Endometrial microvascular endothelial cells (primary cell): ENCODE measurements around the gene ZNF709. TPM values are rescaled to one million over a fixed set of nuclear protein-coding genes. Genes with fewer than 3 reads are reported as not detected.
"Not testable (repeated sequence)": the region's sequence is repeated elsewhere in the genome, so short reads cannot be mapped to it uniquely, and the experiment has no call there.

Source experiments
- in situ Hi-C: cut with HindIII; loops from 2 replicates; pipeline ENCODE4 v1.10.0; 2017; ENCODE audit warnings: low sequenced_read_pairs, low pct_unique_long_range_greater_than_20kb; ENCODE audit errors: inconsistent ontology term
- total RNA-seq: library from RNA; depleted of rRNA; stranded (reverse); fragments of >200 nt; gene quantifications from one replicate; pipeline ENCODE4 v1.2.3, GENCODE V29; 2015; ENCODE audit errors: inconsistent ontology term

Gene ZNF709
- total RNA-seq, 1 donor from 2014 or later = 2.6 TPM

- in situ Hi-C loops = no loop called here
These were observed 19.8 kb downstream of the ZNF709 start for GRCh38 chr19:12464769-12465168.

DNA sequence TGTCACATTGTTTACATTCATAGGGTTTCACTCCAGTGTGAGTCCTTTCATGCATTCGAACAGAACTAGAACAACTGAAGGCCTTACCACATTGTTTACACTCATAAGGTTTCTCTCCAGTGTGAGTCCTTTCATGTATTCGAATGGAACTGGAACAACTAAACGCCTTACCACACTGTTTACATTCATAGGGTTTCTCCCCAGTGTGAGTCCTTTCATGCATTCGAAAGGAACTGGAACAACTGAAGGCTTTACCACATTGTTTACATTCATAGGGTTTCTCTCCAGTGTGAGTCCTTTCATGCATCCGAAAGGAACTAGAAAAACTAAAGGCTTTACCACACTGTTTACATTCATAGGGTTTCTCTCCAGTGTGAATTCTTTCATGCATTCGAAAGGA lies 20.5 kb downstream of the ZNF709 start:
- in situ Hi-C loops = not testable (repeated sequence)

DNA sequence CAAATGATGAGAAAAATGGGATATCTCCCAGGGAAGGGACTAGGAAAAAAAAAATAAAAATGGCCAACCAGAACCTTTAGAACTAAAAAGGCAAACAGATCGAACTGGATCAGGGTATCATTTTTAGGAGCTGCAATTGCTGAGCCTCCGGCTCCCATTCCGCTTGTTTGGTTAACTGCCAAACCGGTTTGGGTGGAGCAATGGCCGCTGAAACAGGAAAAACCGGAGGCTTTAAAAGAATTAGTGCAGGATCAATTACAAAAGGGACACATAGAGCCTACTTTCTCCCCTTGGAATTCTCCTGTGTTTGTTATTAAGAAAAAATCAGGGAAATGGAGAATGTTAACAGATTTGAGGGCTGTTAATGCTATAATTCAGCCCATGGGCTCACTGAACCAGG lies 31.1 kb downstream of the ZNF709 start:
- in situ Hi-C loops = no loop called here

DNA sequence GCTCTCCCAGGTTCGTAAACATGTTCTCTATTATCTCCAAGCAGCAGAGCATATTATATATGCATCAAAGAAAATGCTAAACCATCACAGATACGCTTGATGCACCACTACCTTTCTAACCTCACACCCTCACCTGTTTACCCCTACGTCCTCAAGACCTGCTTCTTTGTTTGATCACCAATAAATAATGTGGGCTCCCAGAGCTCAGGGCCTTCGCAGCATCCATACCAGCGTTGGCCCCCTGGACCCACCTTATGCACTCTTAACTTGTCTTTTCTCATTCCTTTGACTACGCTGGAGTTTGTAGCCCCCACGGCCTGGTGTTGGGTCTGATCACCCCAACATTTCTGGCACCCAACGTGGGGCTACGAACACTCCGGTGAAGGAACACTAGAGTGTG lies 33.8 kb downstream of the ZNF709 start:
- in situ Hi-C loops = no loop called here

- in situ Hi-C loops = no loop called here
These were observed 35.8 kb downstream of the ZNF709 start for GRCh38 chr19:12448808-12449207.

GRCh38 chr19:12440541-12441316 lies 43.9 kb downstream of the ZNF709 start, which contains the start of gene ZNF443:
Gene ZNF443 (minus strand): TSS chr19:12441021. CDS start chr19:12440914, 107 bp downstream.
- in situ Hi-C loops = no loop called here

GRCh38 chr19:12439686-12440540 lies 44.7 kb downstream of the ZNF709 start:
- in situ Hi-C loops = not testable (repeated sequence)

DNA sequence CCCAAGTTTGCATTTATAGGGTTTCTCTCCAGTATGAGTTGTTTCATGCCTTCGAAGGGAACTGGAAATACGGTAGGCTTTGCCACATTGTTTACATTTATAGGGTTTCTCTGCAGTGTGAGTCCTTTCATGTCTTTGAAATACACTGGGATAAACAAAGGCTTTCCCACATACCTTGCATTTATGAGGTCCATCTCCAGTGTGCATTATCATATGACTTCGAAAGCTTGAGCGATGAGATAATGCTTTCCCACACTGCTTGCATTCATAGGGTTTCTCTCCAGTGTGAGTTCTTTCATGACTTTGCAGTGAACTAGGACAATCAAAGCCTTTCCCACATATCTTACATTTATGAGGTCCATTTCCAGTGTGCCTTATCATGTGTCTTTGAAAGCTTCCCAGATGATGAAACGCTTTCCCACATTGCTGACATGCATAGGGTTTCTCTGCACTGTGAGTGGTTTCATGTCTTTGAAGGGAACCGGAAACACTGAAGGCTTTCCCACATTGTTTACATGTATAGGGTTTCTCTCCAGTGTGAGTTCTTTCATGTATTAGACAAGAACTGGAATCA lies 53.8 kb downstream of the ZNF709 start:
- in situ Hi-C loops = not testable (repeated sequence)

DNA sequence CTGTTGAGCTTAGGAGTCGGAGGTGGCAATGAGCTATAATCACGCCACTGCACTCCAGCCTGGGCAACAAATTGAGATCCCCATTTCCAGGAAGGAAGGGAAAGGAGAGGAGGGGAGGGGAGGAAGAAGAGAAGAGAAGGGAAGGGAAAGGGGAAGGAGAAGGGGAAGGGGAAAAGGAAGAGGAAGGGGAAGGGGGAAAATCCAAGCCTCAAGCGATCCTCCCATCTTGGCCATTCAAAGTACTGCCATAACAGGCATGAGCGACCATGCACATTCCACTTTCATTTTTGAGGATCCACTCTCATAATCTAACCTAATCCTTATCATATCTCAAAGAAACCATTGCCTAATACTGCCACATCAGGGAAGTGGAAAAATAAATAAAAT lies 58.7 kb downstream of the ZNF709 start:
- in situ Hi-C loops = no loop called here

DNA sequence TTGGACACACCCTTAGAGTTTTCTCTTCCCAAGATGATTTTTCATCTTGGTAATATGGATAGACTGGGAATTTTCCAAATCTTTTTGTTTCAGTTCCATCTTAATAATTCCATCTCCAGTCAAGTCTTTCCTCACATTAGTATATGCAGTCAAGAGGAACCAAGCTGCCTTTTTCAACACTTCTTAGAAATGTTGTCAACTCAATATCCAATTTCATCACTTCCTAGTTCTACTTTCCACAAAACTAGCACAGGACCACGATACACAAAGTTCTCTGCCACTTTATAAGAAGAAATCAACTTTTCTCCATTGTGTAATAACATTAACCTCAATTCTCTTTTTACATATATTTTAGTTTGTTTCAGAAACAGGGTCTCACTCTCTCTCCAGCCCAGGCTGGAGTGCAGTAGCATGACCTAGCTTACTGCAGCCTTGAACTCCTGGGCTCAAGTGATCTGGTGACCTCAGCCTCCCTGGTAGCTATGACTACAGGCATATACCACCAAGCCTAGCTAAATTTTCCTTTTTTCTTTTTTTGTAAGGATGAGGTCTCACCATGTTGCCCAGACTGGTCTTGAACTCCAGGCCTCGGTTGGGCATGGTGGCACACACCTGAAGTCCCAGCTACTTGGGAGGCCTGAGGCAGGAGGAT lies 59.3 kb downstream of the ZNF709 start:
- in situ Hi-C loops = no loop called here

DNA sequence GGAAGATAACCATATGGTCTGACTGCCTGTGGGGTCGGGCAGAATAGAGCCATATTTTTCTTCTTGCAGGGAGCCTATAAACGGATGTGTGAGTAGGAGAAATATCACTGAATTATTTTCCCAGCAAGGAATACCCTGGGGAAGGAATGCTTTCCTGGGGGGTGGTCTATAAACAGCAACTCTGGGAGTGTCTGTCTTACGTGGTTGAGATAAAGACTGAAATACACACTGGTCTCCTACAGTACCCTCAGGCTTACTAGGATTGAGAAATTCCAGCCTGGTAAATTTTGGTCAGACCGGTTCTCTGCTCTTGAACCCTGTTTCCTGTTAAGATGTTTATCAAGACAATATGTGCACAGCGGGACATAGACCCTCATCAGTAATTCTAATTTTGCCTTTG lies 67.3 kb downstream of the ZNF709 start:
- in situ Hi-C loops = not testable (repeated sequence)

- in situ Hi-C loops = no loop called here
These were observed 72.7 kb downstream of the ZNF709 start for GRCh38 chr19:12411893-12412292.

Other genes starting within 250 kb of the ZNF709 start
- gene ZNF44, start 189.9 kb downstream of the ZNF709 start, total RNA-seq = 3.3 TPM
- gene ZNF563, start 151.2 kb downstream of the ZNF709 start, total RNA-seq = not detected
- 0.09 TPM for gene ZNF442, start 119.1 kb downstream of the ZNF709 start, total RNA-seq
- 5.3 TPM for gene ZNF799, start 83.5 kb downstream of the ZNF709 start, total RNA-seq
- 3.7 TPM for gene ZNF443, start 43.8 kb downstream of the ZNF709 start, total RNA-seq
- 2.9 TPM for gene ZNF564, start 66.7 kb upstream of the ZNF709 start, total RNA-seq
- gene ZNF490, start 126.0 kb upstream of the ZNF709 start, total RNA-seq = 3.2 TPM
- 10.0 TPM for gene ZNF791, start 126.1 kb upstream of the ZNF709 start, total RNA-seq
- 58.4 TPM for gene MAN2B1, start 181.9 kb upstream of the ZNF709 start, total RNA-seq
- 5.5 TPM for gene WDR83, start 182.0 kb upstream of the ZNF709 start, total RNA-seq
- gene DHPS, start 197.1 kb upstream of the ZNF709 start, total RNA-seq = 86.4 TPM
- not detected for gene GNG14, start 203.2 kb upstream of the ZNF709 start, total RNA-seq
- gene FBXW9, start 211.8 kb upstream of the ZNF709 start, total RNA-seq = 7.2 TPM
- 23.1 TPM for gene TNPO2, start 239.1 kb upstream of the ZNF709 start, total RNA-seq
- 359 TPM for gene TRIR, start 249.9 kb upstream of the ZNF709 start, total RNA-seq